C4-2B (cell line): Measurements from ENCODE around the gene GPX4.

Experiments used
- H3K27ac ChIP-seq: fragments of 450-650 bp; 2 replicates; pipeline ENCODE4 v1.5.1; 2017
- ZFX ChIP-seq: fragments of 450-650 bp; IDR thresholded peaks from 2 replicates; pipeline ENCODE4 v1.6.1; 2017
- TF ChIP-seq, protein P1 (sequence below): fragments of 450-650 bp; conservative IDR thresholded peaks from 2 replicates; pipeline ENCODE4 v1.5.1; 2017; ENCODE audit warnings: mild to moderate bottlenecking

Gene GPX4

GRCh38 chr19:1151037-1151724 lies 47.4 kb downstream of the GPX4 start:
- no peak for TF ChIP-seq ZFX
- TF ChIP-seq, protein P1, sequence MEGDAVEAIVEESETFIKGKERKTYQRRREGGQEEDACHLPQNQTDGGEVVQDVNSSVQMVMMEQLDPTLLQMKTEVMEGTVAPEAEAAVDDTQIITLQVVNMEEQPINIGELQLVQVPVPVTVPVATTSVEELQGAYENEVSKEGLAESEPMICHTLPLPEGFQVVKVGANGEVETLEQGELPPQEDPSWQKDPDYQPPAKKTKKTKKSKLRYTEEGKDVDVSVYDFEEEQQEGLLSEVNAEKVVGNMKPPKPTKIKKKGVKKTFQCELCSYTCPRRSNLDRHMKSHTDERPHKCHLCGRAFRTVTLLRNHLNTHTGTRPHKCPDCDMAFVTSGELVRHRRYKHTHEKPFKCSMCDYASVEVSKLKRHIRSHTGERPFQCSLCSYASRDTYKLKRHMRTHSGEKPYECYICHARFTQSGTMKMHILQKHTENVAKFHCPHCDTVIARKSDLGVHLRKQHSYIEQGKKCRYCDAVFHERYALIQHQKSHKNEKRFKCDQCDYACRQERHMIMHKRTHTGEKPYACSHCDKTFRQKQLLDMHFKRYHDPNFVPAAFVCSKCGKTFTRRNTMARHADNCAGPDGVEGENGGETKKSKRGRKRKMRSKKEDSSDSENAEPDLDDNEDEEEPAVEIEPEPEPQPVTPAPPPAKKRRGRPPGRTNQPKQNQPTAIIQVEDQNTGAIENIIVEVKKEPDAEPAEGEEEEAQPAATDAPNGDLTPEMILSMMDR, result no peak
- H3K27ac ChIP-seq, result no peak overlapping the region

DNA sequence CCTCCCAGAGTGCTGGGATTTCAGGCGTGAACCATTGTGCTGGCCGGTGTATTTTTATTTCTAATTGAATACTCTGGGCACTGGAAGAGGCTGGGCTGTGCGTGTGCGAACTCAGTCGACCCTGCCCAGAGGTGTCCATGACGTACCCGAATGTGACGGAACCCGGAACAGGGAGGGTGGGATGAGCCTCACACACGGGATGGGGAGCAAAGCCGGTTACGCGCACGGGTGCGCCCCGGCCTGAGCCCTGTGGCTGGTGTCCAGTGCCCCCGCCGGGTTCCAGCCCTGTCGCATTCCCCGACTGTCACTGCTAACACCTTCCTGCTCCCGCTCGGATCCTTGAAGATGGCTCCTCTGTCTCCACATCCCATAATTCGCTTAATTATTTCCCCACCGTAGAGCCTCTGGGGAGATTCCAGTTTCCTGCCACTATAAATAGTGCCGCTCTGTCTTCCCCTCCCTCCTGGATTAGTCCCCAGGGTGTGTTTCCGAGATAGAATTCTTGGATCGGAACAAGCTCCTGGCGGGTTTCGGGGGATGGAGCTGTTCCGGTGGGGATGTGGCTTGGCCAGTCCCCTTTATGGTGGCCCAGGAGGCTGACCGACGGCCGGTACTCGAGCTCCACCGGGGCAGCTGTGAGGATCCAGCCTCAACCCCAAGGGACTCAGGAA lies 48.3 kb downstream of the GPX4 start:
- H3K27ac ChIP-seq, result no peak overlapping the region
- TF ChIP-seq, protein P1, result no peak
- TF ChIP-seq ZFX, result no peak

- no peak overlapping the region for H3K27ac ChIP-seq
- no peak for TF ChIP-seq ZFX
- TF ChIP-seq, protein P1, result no peak
These were observed 50.3 kb downstream of the GPX4 start for GRCh38 chr19:1153891-1154730.

DNA sequence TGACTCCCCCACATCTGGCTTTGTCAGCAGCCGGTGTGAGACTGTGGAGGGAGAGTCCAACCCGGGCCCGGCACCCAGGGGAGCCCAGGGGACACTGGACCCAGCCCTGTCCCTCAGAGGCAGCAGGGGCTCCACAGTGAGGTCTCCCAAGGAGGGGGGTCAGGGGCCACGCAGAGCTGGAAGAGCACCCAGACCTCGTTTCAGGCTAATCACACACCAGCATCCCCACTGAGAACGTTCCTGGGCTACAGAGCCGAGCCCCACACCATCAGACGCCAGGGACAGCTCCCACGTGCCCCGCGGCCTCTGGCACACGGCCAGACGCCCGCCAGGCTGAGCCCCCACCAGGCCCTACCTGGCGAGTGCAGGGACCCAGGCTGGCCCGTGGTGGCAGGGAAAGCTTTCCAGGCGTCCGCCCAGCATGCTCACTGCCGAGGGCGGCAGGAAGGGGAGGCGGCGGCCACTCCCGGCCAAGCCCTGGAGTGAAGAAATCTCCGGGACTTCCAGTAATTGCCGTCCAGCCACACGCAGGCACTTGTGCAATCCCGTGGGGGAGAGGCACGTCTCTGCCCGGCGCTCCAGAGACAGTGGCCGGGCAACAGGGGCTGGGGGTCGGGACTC lies 51.0 kb downstream of the GPX4 start:
- H3K27ac ChIP-seq, result no peak overlapping the region

GRCh38 chr19:1155352-1156304 lies 51.8 kb downstream of the GPX4 start:
- TF ChIP-seq ZFX, result no peak
- TF ChIP-seq, protein P1, result no peak
- no peak overlapping the region for H3K27ac ChIP-seq

More for the DNA sequence above, 51.0 kb downstream of the GPX4 start:
- TF ChIP-seq, protein P1, result no peak
- TF ChIP-seq ZFX, result no peak
